Measurements from ENCODE around the gene PCYOX1L. TPM values are rescaled to one million over a fixed set of nuclear protein-coding genes. Genes with fewer than 3 reads are reported as not detected.

Gene PCYOX1L
- total and polyA plus RNA-seq, 2 experiments from 2014 or later: 6.7 to 14.7 TPM

GRCh38 chr5:149353911-149354310 lies 3.9 kb upstream of the PCYOX1L start:
- H2AFZ ChIP-seq: no peak overlapping the region
- TF ChIP-seq NANOG (IDR thresholded peaks at IDR 0.05; ENCODE audit: borderline replicate concordance) (no peak), POLR2AphosphoS5 (IDR thresholded peaks at IDR 0.05; ENCODE audit: low read depth) (no peak)
- no peaks in the 10 kb centered on the region for H3K27me3 ChIP-seq (ENCODE audit: insufficient read depth)
- H3F3A ChIP-seq (replicated peaks; ENCODE audit: low read depth): 0 out of 2 replicates have a peak, but pooled peaks cover 2% of the 10 kb centered on the region
- H3K4me1 ChIP-seq (ENCODE audit: insufficient read depth): peaks cover 12% of the 10 kb centered on the region
- peaks cover 27% of the 10 kb centered on the region for H4K20me1 ChIP-seq (replicated peaks; ENCODE audit: insufficient read depth)
- H3K27ac ChIP-seq (ENCODE audit: low read depth): no peak overlapping the region
- ATAC-seq (no peak), DNase-seq (ENCODE audit: low spot score) (no peak)
- no peaks in the 10 kb centered on the region for H3K9me2 ChIP-seq (ENCODE audit: insufficient read depth)
- Mint-ChIP-seq H3K36me3 (ENCODE audit: low read depth) (peaks cover 68% of the 10 kb centered on the region), H3K4me1 (peaks cover 6% of the 10 kb centered on the region), H3K27ac (no peak overlapping the region), H3K4me3 (no peak overlapping the region), H3K27me3 (ENCODE audit: insufficient read depth, low read depth, poor library complexity) (peaks cover 4% of the 10 kb centered on the region), H3K9me3 (no peaks in the 10 kb centered on the region)
- peaks cover 50% of the 10 kb centered on the region for H3K36me3 ChIP-seq (ENCODE audit: insufficient read depth)
- H3K4me3 ChIP-seq: no peak overlapping the region
- peaks cover 56% of the 10 kb centered on the region for H3K79me2 ChIP-seq (replicated peaks; ENCODE audit: insufficient read depth)
- H3K4me2 ChIP-seq: no peak overlapping the region

GRCh38 chr5:149355688-149356087 lies 2.2 kb upstream of the PCYOX1L start:
- TF ChIP-seq POLR2AphosphoS5 (IDR thresholded peaks at IDR 0.05; ENCODE audit: low read depth): no peak; the same call in 1 of the 2 replicates
- no peak for TF ChIP-seq ZNF114 (CRISPR knock-in tag; IDR thresholded peaks at IDR 0.05)
- no peak for TF ChIP-seq CTCF (conservative IDR thresholded peaks at IDR 0.05; ENCODE audit: low read depth in 2 of 2)
- TF ChIP-seq REST (IDR thresholded peaks at IDR 0.05; ENCODE audit: unreplicated experiment): no peak
- TF ChIP-seq NANOG (IDR thresholded peaks at IDR 0.05; ENCODE audit: borderline replicate concordance): no peak
- TF ChIP-seq EZH2phosphoT487 (IDR thresholded peaks at IDR 0.05; ENCODE audit: unreplicated experiment): no peak
- Mint-ChIP-seq H3K9me3 (no peaks in the 10 kb centered on the region), H3K4me1 (peaks cover 9% of the 10 kb centered on the region), H3K27me3 (ENCODE audit: insufficient read depth, low read depth, poor library complexity) (peaks cover 4% of the 10 kb centered on the region), H3K4me3 (no peak overlapping the region), H3K36me3 (ENCODE audit: low read depth) (peaks cover 50% of the 10 kb centered on the region), H3K27ac (no peak overlapping the region)
- no peak for DNase-seq (ENCODE audit: low spot score)
- ATAC-seq: no peak
- Histone ChIP-seq H3K4me1 (ENCODE audit: insufficient read depth) (peaks cover 12% of the 10 kb centered on the region), H3K27me3 (ENCODE audit: insufficient read depth) (no peaks in the 10 kb centered on the region), H3K27ac (ENCODE audit: low read depth) (no peak overlapping the region), H2AFZ (no peak overlapping the region), H3K4me3 (no peak overlapping the region), H3K9me2 (ENCODE audit: insufficient read depth) (no peaks in the 10 kb centered on the region), H3K4me2 (no peak overlapping the region), H3K36me3 (ENCODE audit: insufficient read depth) (peaks cover 32% of the 10 kb centered on the region), H4K20me1 (replicated peaks; ENCODE audit: insufficient read depth) (peaks cover 18% of the 10 kb centered on the region), H3F3A (replicated peaks; ENCODE audit: low read depth) (0 out of 2 replicates have a peak, but pooled peaks cover 2% of the 10 kb centered on the region), H3K79me2 (replicated peaks; ENCODE audit: insufficient read depth) (peaks cover 44% of the 10 kb centered on the region)

Measured in GM23338 (cell line).